Natural killer cell (primary cell): ENCODE data around the gene DPYSL5. TPM values are rescaled to one million over a fixed set of nuclear protein-coding genes. Genes with fewer than 3 reads are reported as not detected.

ENCODE experiments used
- ATAC-seq, 3 donors: fragments of 150-1000 bp in 2 of 3; fragments of 200-7000 bp in 1 of 3; cut with Tn5 transposase; 1 replicate in 1 of 3; 2 replicates in 2 of 3; pipeline ENCODE4 v1.10.0; 2021; ENCODE audit warnings: mild to moderate bottlenecking in 2 of 3, moderate library complexity in 2 of 3
- DNase-seq, 2 donors: peaks; one replicate each; pipeline versions ENCODE4 v3.0.0 to v3.0.0-alpha.2; 2013 to 2021; ENCODE audit warnings: mixed read lengths in 1 of 2
- H3K27ac ChIP-seq: one replicate; pipeline ENCODE4 v1.5.1; 2013; ENCODE audit warnings: mild to moderate bottlenecking, low read length
- H3K27me3 ChIP-seq: one replicate; pipeline ENCODE4 v1.6.1; 2013; ENCODE audit warnings: low read length; ENCODE audit not compliant: control insufficient read depth, insufficient read depth
- H3K36me3 ChIP-seq: one replicate; pipeline ENCODE4 v1.6.1; 2013; ENCODE audit warnings: low read length; ENCODE audit not compliant: control insufficient read depth, insufficient read depth
- H3K4me1 ChIP-seq: one replicate; pipeline ENCODE4 v1.6.1; 2013; ENCODE audit warnings: low read length; ENCODE audit not compliant: control insufficient read depth, insufficient read depth
- H3K4me3 ChIP-seq: one replicate; pipeline ENCODE4 v1.5.1; 2013; ENCODE audit warnings: low read length
- H3K9me3 ChIP-seq: one replicate; pipeline ENCODE4 v1.6.1; 2013; ENCODE audit warnings: low read length; ENCODE audit not compliant: control insufficient read depth, insufficient read depth
- H3K27ac Mint-ChIP-seq, 2 donors: one replicate each; pipeline ENCODE4 v1.8.0; 2022; ENCODE audit warnings: mild to moderate bottlenecking in 2 of 2, mixed read lengths in 2 of 2, moderate library complexity in 1 of 2
- H3K27me3 Mint-ChIP-seq, 2 donors: one replicate each; pipeline ENCODE4 v1.8.0; 2022; ENCODE audit warnings: low read depth in 2 of 2, mixed read lengths in 2 of 2
- H3K36me3 Mint-ChIP-seq: one replicate; pipeline ENCODE4 v1.8.0; 2022; ENCODE audit warnings: mixed read lengths
- H3K4me1 Mint-ChIP-seq, 2 donors: one replicate each; pipeline ENCODE4 v1.8.0; 2022; ENCODE audit warnings: mixed read lengths in 2 of 2
- H3K4me3 Mint-ChIP-seq: one replicate; pipeline ENCODE4 v1.8.0; 2022; ENCODE audit warnings: mild to moderate bottlenecking, moderate library complexity, mixed read lengths
- H3K9me3 Mint-ChIP-seq, 2 donors: one replicate each; pipeline ENCODE4 v1.8.0; 2022; ENCODE audit warnings: mixed read lengths in 2 of 2
- WGBS: methylation state at CpG from one replicate; pipeline ENCODE4 v1.1.7; 2013; ENCODE audit warnings: missing lambda C conversion rate; ENCODE audit not compliant: insufficient coverage; 5-methylcytosine and 5-hydroxymethylcytosine counted together
- intact Hi-C: fragments of 100-400 bp; cut with micrococcal nuclease; formaldehyde crosslinking; loops from one replicate; pipeline ENCODE4 v1.14.2; 2022
- total RNA-seq, 4 donors: library from RNA; stranded (reverse); fragments of 120-200 nt in 1 of 4; gene quantifications; one replicate each; pipeline versions ENCODE4 v1.2.3 to v1.2.4, GENCODE V29; 2013 to 2022
- TF ChIP-seq, protein P1 (sequence below): fragments of 200-600 bp; IDR thresholded peaks from one replicate; pipeline ENCODE4 v1.8.0; 2022; ENCODE audit warnings: antibody characterized with exemption

The DPYSL5 gene
- total RNA-seq, 3 donors from 2014 or later (not counting 1 experiment from before 2014, with no cell fraction given): not detected

DNA sequence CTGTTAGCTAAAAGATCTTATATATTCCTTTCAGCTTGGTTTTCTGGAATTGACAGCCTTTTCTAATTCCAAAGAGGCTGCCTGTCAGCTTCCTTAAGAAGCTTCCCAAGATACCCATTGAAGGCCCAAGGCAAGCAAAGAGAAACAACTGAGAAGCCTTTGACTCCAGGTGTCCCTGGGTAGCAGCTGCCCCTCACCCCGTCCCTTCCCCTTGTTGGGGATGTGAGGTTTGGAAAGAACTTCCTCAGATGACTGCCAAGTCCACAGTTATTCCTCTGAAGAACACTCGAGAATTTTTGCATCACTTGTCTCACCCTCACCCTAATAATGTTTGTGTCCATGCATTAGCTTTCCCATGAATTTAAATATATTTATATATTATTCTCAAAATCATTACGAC is 135.8 kb downstream of the DPYSL5 start:
- H3K9me3 ChIP-seq: no peaks in the 10 kb centered on the region
- intact Hi-C loops: no loop called here
- H3K4me1 ChIP-seq: no peaks in the 10 kb centered on the region
- DNase-seq (no peak), ATAC-seq (no peak)
- H3K27me3 Mint-ChIP-seq: peaks cover 2 to 5% of the 10 kb centered on the region in 2 donors
- no peaks in the 10 kb centered on the region for H3K9me3 Mint-ChIP-seq
- TF ChIP-seq, protein P1, sequence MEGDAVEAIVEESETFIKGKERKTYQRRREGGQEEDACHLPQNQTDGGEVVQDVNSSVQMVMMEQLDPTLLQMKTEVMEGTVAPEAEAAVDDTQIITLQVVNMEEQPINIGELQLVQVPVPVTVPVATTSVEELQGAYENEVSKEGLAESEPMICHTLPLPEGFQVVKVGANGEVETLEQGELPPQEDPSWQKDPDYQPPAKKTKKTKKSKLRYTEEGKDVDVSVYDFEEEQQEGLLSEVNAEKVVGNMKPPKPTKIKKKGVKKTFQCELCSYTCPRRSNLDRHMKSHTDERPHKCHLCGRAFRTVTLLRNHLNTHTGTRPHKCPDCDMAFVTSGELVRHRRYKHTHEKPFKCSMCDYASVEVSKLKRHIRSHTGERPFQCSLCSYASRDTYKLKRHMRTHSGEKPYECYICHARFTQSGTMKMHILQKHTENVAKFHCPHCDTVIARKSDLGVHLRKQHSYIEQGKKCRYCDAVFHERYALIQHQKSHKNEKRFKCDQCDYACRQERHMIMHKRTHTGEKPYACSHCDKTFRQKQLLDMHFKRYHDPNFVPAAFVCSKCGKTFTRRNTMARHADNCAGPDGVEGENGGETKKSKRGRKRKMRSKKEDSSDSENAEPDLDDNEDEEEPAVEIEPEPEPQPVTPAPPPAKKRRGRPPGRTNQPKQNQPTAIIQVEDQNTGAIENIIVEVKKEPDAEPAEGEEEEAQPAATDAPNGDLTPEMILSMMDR: no peak
- H3K27ac Mint-ChIP-seq: no peak overlapping the region
- H3K27ac ChIP-seq: no peak overlapping the region
- H3K36me3 ChIP-seq: no peaks in the 10 kb centered on the region
- no peaks in the 10 kb centered on the region for H3K27me3 ChIP-seq
- H3K4me3 Mint-ChIP-seq: no peak overlapping the region
- no peak overlapping the region for H3K4me3 ChIP-seq
- WGBS: no CpG with 5 or more reads among the region's 3 CpGs
- H3K4me1 Mint-ChIP-seq: no peaks in the 10 kb centered on the region
- H3K36me3 Mint-ChIP-seq: no peaks in the 10 kb centered on the region

DNA sequence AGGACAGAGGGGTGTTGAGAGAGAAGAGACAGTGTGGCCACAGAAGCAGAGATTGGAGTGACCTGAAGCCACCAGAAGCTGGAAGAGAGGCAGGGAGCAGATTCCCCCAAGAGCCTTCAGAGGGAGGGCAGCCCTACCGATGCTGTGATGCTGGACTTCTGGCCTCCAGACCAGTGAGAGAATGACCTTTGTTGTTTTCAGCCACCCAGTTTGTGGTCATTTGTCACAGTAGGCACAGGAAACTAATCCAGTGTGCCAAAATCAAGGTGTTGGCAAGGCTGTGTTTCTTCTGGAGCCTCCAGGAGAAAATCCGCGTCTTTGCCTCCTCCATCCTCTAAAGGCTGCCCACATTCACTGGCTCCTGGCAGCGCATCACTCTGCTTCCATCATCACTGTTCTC is 137.9 kb downstream of the DPYSL5 start:
- Histone ChIP-seq H3K4me1 (no peaks in the 10 kb centered on the region), H3K27ac (no peak overlapping the region), H3K27me3 (no peaks in the 10 kb centered on the region), H3K9me3 (no peaks in the 10 kb centered on the region), H3K4me3 (no peak overlapping the region), H3K36me3 (no peaks in the 10 kb centered on the region)
- TF ChIP-seq, protein P1: no peak
- 96% methylated on average over 4 of the region's 4 CpGs for WGBS
- H3K9me3 Mint-ChIP-seq: no peaks in the 10 kb centered on the region
- no peak for DNase-seq
- ATAC-seq: no peak
- no peaks in the 10 kb centered on the region for H3K4me1 Mint-ChIP-seq
- H3K27ac Mint-ChIP-seq: no peak overlapping the region
- H3K36me3 Mint-ChIP-seq: no peaks in the 10 kb centered on the region
- H3K27me3 Mint-ChIP-seq: peaks cover 0 to 8% of the 10 kb centered on the region in 2 donors
- intact Hi-C loops: no loop called here
- no peak overlapping the region for H3K4me3 Mint-ChIP-seq

DNA sequence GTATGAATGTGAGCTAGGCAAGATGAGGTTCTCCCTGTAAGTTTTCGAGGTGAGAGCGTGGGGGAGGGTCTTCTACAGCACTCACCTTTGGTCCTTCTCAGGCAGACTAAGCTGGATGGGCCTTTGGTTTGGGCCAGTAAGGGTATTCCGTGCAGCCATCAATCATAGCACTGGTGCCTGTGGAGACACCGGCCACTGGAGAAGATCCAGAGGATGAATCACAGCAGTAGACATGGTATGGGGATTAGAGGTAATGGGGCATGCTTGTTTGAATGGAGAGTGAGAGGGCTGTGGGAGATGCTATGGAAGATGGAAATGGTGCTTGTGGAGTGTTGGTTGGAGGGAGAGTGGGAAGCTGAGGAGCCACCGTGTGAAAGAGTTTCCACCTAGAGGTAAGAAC is 138.6 kb downstream of the DPYSL5 start:
- Histone ChIP-seq H3K36me3 (no peaks in the 10 kb centered on the region), H3K27ac (no peak overlapping the region), H3K4me3 (no peak overlapping the region), H3K27me3 (no peaks in the 10 kb centered on the region), H3K9me3 (no peaks in the 10 kb centered on the region), H3K4me1 (no peaks in the 10 kb centered on the region)
- Mint-ChIP-seq H3K27me3 (peaks cover 0 to 8% of the 10 kb centered on the region in 2 donors), H3K27ac (no peak overlapping the region), H3K4me3 (no peak overlapping the region), H3K9me3 (no peaks in the 10 kb centered on the region), H3K36me3 (no peaks in the 10 kb centered on the region), H3K4me1 (no peaks in the 10 kb centered on the region)
- 94% methylated on average over 5 of the region's 5 CpGs for WGBS
- ATAC-seq: no peak
- intact Hi-C loops: no loop called here
- TF ChIP-seq, protein P1: no peak
- DNase-seq: no peak

DNA sequence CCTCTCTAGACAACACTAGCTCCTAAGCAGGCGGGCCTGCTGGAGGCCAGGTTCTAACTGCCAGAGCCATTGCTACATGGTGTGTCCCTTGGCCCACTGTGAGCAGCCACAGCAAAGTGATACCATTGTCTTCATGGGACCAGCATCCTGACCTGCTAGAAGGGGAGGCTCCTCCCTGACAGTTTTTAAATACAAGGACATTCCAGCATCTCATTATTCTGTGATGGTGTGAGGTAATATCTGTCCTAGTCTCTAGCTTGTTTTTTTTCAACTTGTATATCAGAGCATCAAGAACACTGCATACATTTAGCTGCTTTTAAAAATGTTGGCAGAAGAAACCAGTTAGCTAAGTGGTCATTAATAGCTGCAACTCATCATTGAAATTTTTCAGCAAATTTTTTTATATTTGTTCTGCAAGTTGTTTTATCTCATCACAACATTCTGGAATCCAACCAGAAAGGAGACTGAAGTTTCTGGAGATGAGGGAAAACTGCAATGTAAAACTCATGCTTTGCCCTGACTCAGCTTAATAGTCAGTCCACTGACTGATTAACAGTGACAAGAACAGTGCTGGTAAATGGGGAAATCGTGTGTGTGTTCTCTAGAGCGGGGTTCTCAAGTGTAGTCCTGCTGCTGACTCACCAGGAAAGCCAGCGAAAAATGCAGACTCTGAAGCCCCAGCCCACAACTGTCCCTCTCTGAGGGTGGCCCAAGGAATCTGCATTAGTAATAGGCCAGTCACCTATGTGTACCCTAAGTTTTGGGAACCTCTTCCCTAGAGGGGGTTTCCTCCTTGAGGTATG is 140.3 kb downstream of the DPYSL5 start:
- Histone ChIP-seq H3K4me1 (no peaks in the 10 kb centered on the region), H3K27me3 (no peaks in the 10 kb centered on the region), H3K4me3 (no peak overlapping the region), H3K9me3 (no peaks in the 10 kb centered on the region), H3K36me3 (no peaks in the 10 kb centered on the region), H3K27ac (no peak overlapping the region)
- Mint-ChIP-seq H3K4me1 (no peaks in the 10 kb centered on the region), H3K27ac (no peak overlapping the region), H3K36me3 (no peaks in the 10 kb centered on the region), H3K9me3 (no peaks in the 10 kb centered on the region), H3K4me3 (no peak overlapping the region), H3K27me3 (peaks cover 0 to 8% of the 10 kb centered on the region in 2 donors)
- DNase-seq: no peak
- ATAC-seq: no peak
- 77% methylated on average over 4 of the region's 4 CpGs for WGBS
- TF ChIP-seq, protein P1: no peak
- intact Hi-C loops: no loop called here
